ENCODE measurements around the gene SLC10A1.

Gene SLC10A1

GRCh38 chr14:69772082-69773017 lies 24.7 kb downstream of the SLC10A1 start:
- Histone ChIP-seq H3K36me3 (replicated peaks in 1 of 2; ENCODE audit: control insufficient read depth in 2 of 2, insufficient read depth in 2 of 2, low read length in 2 of 2) (peaks cover 43 to 96% of the 10 kb centered on the region in 2 donors), H2AFZ (ENCODE audit: low read length) (no peak overlapping the region), H3K14ac (ENCODE audit: low read length) (no peak overlapping the region), H2BK120ac (ENCODE audit: low read depth, low read length) (no peak overlapping the region), H3K18ac (ENCODE audit: low read length) (no peak overlapping the region), H2AK5ac (ENCODE audit: low read depth, low read length) (no peak overlapping the region), H3K4ac (ENCODE audit: low read length) (no peak overlapping the region), H3K4me1 (ENCODE audit: control insufficient read depth in 2 of 2, insufficient read depth in 1 of 2, low read depth in 1 of 2, low read length in 2 of 2) (peaks cover 8 to 9% of the 10 kb centered on the region in 2 donors), H3K27ac (replicated peaks; ENCODE audit: low read length) (no peak overlapping the region), H4K8ac (ENCODE audit: low read depth, low read length) (no peak overlapping the region), H3K4me3 (ENCODE audit: low read length in 2 of 2) (no peak overlapping the region), H2BK12ac (ENCODE audit: low read length) (no peak overlapping the region), H3K9me3 (replicated peaks in 1 of 2; ENCODE audit: control insufficient read depth in 2 of 2, insufficient read depth in 1 of 2, low read depth in 1 of 2, low read length in 2 of 2) (no peaks in the 10 kb centered on the region), H3K27me3 (ENCODE audit: control insufficient read depth in 3 of 3, insufficient read depth in 3 of 3, low read depth in 1 of 3, low read length in 3 of 3) (no peaks in the 10 kb centered on the region), H3K4me2 (ENCODE audit: insufficient read depth, low read length, poor library complexity, severe bottlenecking) (no peak overlapping the region), H2BK15ac (ENCODE audit: low read length) (no peak overlapping the region), H3K9ac (ENCODE audit: low read depth, low read length, poor library complexity) (no peak overlapping the region), H2BK5ac (ENCODE audit: low read length) (no peak overlapping the region), H4K91ac (ENCODE audit: low read depth, low read length, poor library complexity) (no peak overlapping the region), H3K23ac (ENCODE audit: low read depth, low read length, poor library complexity) (no peak overlapping the region), H3K79me1 (ENCODE audit: low read depth, low read length) (peaks cover 4% of the 10 kb centered on the region)
- no CpG with 5 or more reads among the region's 11 CpGs for WGBS, 2 donors (ENCODE audit: extremely low coverage in 2 of 2, insufficient read length in 2 of 2, insufficient replicate concordance in 1 of 2)
- no peak for DNase-seq (ENCODE audit: low spot score)

GRCh38 chr14:69771136-69771535 lies 25.9 kb downstream of the SLC10A1 start:
- H3K14ac ChIP-seq (ENCODE audit: low read length) = no peak overlapping the region
- peaks cover 4% of the 10 kb centered on the region for H3K79me1 ChIP-seq (ENCODE audit: low read depth, low read length)
- DNase-seq (ENCODE audit: low spot score) = no peak
- no peak overlapping the region for H2BK12ac ChIP-seq (ENCODE audit: low read length)
- no peak overlapping the region for H3K27ac ChIP-seq (replicated peaks; ENCODE audit: low read length)
- H3K27me3 ChIP-seq (ENCODE audit: control insufficient read depth in 3 of 3, insufficient read depth in 3 of 3, low read depth in 1 of 3, low read length in 3 of 3) = no peaks in the 10 kb centered on the region
- peaks cover 38 to 84% of the 10 kb centered on the region in 2 donors for H3K36me3 ChIP-seq (replicated peaks in 1 of 2; ENCODE audit: control insufficient read depth in 2 of 2, insufficient read depth in 2 of 2, low read length in 2 of 2)
- H3K9me3 ChIP-seq (replicated peaks in 1 of 2; ENCODE audit: control insufficient read depth in 2 of 2, insufficient read depth in 1 of 2, low read depth in 1 of 2, low read length in 2 of 2) = no peaks in the 10 kb centered on the region
- no peak overlapping the region for H3K18ac ChIP-seq (ENCODE audit: low read length)
- H3K4me1 ChIP-seq (ENCODE audit: control insufficient read depth in 2 of 2, insufficient read depth in 1 of 2, low read depth in 1 of 2, low read length in 2 of 2) = peaks cover 8 to 9% of the 10 kb centered on the region in 2 donors
- H4K8ac ChIP-seq (ENCODE audit: low read depth, low read length) = no peak overlapping the region
- no peak overlapping the region for H2AK5ac ChIP-seq (ENCODE audit: low read depth, low read length)
- H3K4me3 ChIP-seq (ENCODE audit: low read length in 2 of 2) = no peak overlapping the region
- no peak overlapping the region for H2BK120ac ChIP-seq (ENCODE audit: low read depth, low read length)
- no peak overlapping the region for H2BK15ac ChIP-seq (ENCODE audit: low read length)
- H3K9ac ChIP-seq (ENCODE audit: low read depth, low read length, poor library complexity) = no peak overlapping the region
- no peak overlapping the region for H3K4me2 ChIP-seq (ENCODE audit: insufficient read depth, low read length, poor library complexity, severe bottlenecking)
- no peak overlapping the region for H3K23ac ChIP-seq (ENCODE audit: low read depth, low read length, poor library complexity)
- H2BK5ac ChIP-seq (ENCODE audit: low read length) = no peak overlapping the region
- H4K91ac ChIP-seq (ENCODE audit: low read depth, low read length, poor library complexity) = no peak overlapping the region
- no peak overlapping the region for H3K4ac ChIP-seq (ENCODE audit: low read length)
- H2AFZ ChIP-seq (ENCODE audit: low read length) = no peak overlapping the region
- no CpG with 5 or more reads among the region's 16 CpGs for WGBS, 2 donors (ENCODE audit: extremely low coverage in 2 of 2, insufficient read length in 2 of 2, insufficient replicate concordance in 1 of 2)

GRCh38 chr14:69770559-69770958 lies 26.5 kb downstream of the SLC10A1 start:
- WGBS, 2 donors (ENCODE audit: extremely low coverage in 2 of 2, insufficient read length in 2 of 2, insufficient replicate concordance in 1 of 2) = no CpG with 5 or more reads among the region's 3 CpGs
- H3K36me3 ChIP-seq (replicated peaks in 1 of 2; ENCODE audit: control insufficient read depth in 2 of 2, insufficient read depth in 2 of 2, low read length in 2 of 2) = peaks cover 36 to 79% of the 10 kb centered on the region in 2 donors
- no peak overlapping the region for H3K4me2 ChIP-seq (ENCODE audit: insufficient read depth, low read length, poor library complexity, severe bottlenecking)

GRCh38 chr14:69769623-69770022 lies 27.4 kb downstream of the SLC10A1 start:
- no CpG with 5 or more reads among the region's 22 CpGs for WGBS, 2 donors (ENCODE audit: extremely low coverage in 2 of 2, insufficient read length in 2 of 2, insufficient replicate concordance in 1 of 2)
- H3K4me1 ChIP-seq (ENCODE audit: control insufficient read depth in 2 of 2, insufficient read depth in 1 of 2, low read depth in 1 of 2, low read length in 2 of 2) = peaks cover 8 to 9% of the 10 kb centered on the region in 2 donors

More at GRCh38 chr14:69770559-69770958, 26.5 kb downstream of the SLC10A1 start:
- peaks cover 0 to 3% of the 10 kb centered on the region in 2 donors for H3K9me3 ChIP-seq (replicated peaks in 1 of 2; ENCODE audit: control insufficient read depth in 2 of 2, insufficient read depth in 1 of 2, low read depth in 1 of 2, low read length in 2 of 2)
- H2BK120ac ChIP-seq (ENCODE audit: low read depth, low read length) = no peak overlapping the region
- H3K14ac ChIP-seq (ENCODE audit: low read length) = no peak overlapping the region
- no peak overlapping the region for H3K23ac ChIP-seq (ENCODE audit: low read depth, low read length, poor library complexity)
- H3K79me1 ChIP-seq (ENCODE audit: low read depth, low read length) = peaks cover 4% of the 10 kb centered on the region
- peaks cover 8 to 9% of the 10 kb centered on the region in 2 donors for H3K4me1 ChIP-seq (ENCODE audit: control insufficient read depth in 2 of 2, insufficient read depth in 1 of 2, low read depth in 1 of 2, low read length in 2 of 2)
- no peak overlapping the region for H2AFZ ChIP-seq (ENCODE audit: low read length)
- no peak overlapping the region for H2BK5ac ChIP-seq (ENCODE audit: low read length)
- no peak overlapping the region for H4K91ac ChIP-seq (ENCODE audit: low read depth, low read length, poor library complexity)
- no peak overlapping the region for H3K4me3 ChIP-seq (ENCODE audit: low read length in 2 of 2)
- no peak overlapping the region for H3K4ac ChIP-seq (ENCODE audit: low read length)
- no peak overlapping the region for H3K9ac ChIP-seq (ENCODE audit: low read depth, low read length, poor library complexity)
- no peak overlapping the region for H4K8ac ChIP-seq (ENCODE audit: low read depth, low read length)
- H2BK12ac ChIP-seq (ENCODE audit: low read length) = no peak overlapping the region
- no peak overlapping the region for H3K27ac ChIP-seq (replicated peaks; ENCODE audit: low read length)
- H2AK5ac ChIP-seq (ENCODE audit: low read depth, low read length) = no peak overlapping the region
- no peak overlapping the region for H2BK15ac ChIP-seq (ENCODE audit: low read length)
- H3K27me3 ChIP-seq (ENCODE audit: control insufficient read depth in 3 of 3, insufficient read depth in 3 of 3, low read depth in 1 of 3, low read length in 3 of 3) = no peaks in the 10 kb centered on the region
- no peak overlapping the region for H3K18ac ChIP-seq (ENCODE audit: low read length)
- no peak for DNase-seq (ENCODE audit: low spot score)

More at GRCh38 chr14:69769623-69770022, 27.4 kb downstream of the SLC10A1 start:
- H3K9me3 ChIP-seq (replicated peaks in 1 of 2; ENCODE audit: control insufficient read depth in 2 of 2, insufficient read depth in 1 of 2, low read depth in 1 of 2, low read length in 2 of 2) = peaks cover 0 to 6% of the 10 kb centered on the region in 2 donors
- H3K27ac ChIP-seq (replicated peaks; ENCODE audit: low read length) = peak overlapping the region; percentile 20
- no peak overlapping the region for H2AK5ac ChIP-seq (ENCODE audit: low read depth, low read length)
- no peak overlapping the region for H3K4me3 ChIP-seq (ENCODE audit: low read length in 2 of 2)
- H3K36me3 ChIP-seq (replicated peaks in 1 of 2; ENCODE audit: control insufficient read depth in 2 of 2, insufficient read depth in 2 of 2, low read length in 2 of 2) = peaks cover 36 to 69% of the 10 kb centered on the region in 2 donors
- no peak for DNase-seq (ENCODE audit: low spot score)
- no peak overlapping the region for H3K18ac ChIP-seq (ENCODE audit: low read length)
- H2BK5ac ChIP-seq (ENCODE audit: low read length) = no peak overlapping the region
- no peak overlapping the region for H2BK12ac ChIP-seq (ENCODE audit: low read length)
- no peak overlapping the region for H4K8ac ChIP-seq (ENCODE audit: low read depth, low read length)
- no peak overlapping the region for H3K4me2 ChIP-seq (ENCODE audit: insufficient read depth, low read length, poor library complexity, severe bottlenecking)
- no peak overlapping the region for H3K23ac ChIP-seq (ENCODE audit: low read depth, low read length, poor library complexity)
- peaks cover 4% of the 10 kb centered on the region for H3K79me1 ChIP-seq (ENCODE audit: low read depth, low read length)
- no peak overlapping the region for H3K4ac ChIP-seq (ENCODE audit: low read length)
- H2BK15ac ChIP-seq (ENCODE audit: low read length) = no peak overlapping the region
- H2AFZ ChIP-seq (ENCODE audit: low read length) = no peak overlapping the region
- H4K91ac ChIP-seq (ENCODE audit: low read depth, low read length, poor library complexity) = no peak overlapping the region
- no peak overlapping the region for H2BK120ac ChIP-seq (ENCODE audit: low read depth, low read length)
- H3K9ac ChIP-seq (ENCODE audit: low read depth, low read length, poor library complexity) = no peak overlapping the region
- no peaks in the 10 kb centered on the region for H3K27me3 ChIP-seq (ENCODE audit: control insufficient read depth in 3 of 3, insufficient read depth in 3 of 3, low read depth in 1 of 3, low read length in 3 of 3)
- no peak overlapping the region for H3K14ac ChIP-seq (ENCODE audit: low read length)
